Nephron (organoid): ENCODE results near the gene NEU3.

Experiments used
- H3K27ac Mint-ChIP-seq, 3 experiments: 2 replicates each; pipeline ENCODE4 v1.8.0; 2020; ENCODE audit warnings: mixed read lengths in 3 of 3, mild to moderate bottlenecking in 2 of 3, moderate library complexity in 1 of 3
- H3K27me3 Mint-ChIP-seq: 2 replicates; pipeline ENCODE4 v1.8.0; 2021; ENCODE audit warnings: low read depth, mild to moderate bottlenecking, moderate library complexity, mixed read lengths
- H3K36me3 Mint-ChIP-seq: 2 replicates; pipeline ENCODE4 v1.8.0; 2020; ENCODE audit warnings: low read depth, mixed read lengths
- H3K4me1 Mint-ChIP-seq: 2 replicates; pipeline ENCODE4 v1.8.0; 2020; ENCODE audit warnings: mixed read lengths
- H3K4me3 Mint-ChIP-seq, 3 experiments: 2 replicates each; pipeline ENCODE4 v1.8.0; 2020; ENCODE audit warnings: mild to moderate bottlenecking in 3 of 3, mixed read lengths in 3 of 3, moderate library complexity in 2 of 3
- H3K9me3 Mint-ChIP-seq: 2 replicates; pipeline ENCODE4 v1.8.0; 2020; ENCODE audit warnings: mixed read lengths
- CTCF ChIP-seq, 3 experiments: fragments of 200-600 bp; sonication (generic); IDR thresholded peaks; one replicate each; pipeline ENCODE4 v1.5.0; 2021; ENCODE audit warnings: antibody characterized with exemption in 3 of 3; ENCODE audit not compliant: unreplicated experiment in 3 of 3

The NEU3 gene

DNA sequence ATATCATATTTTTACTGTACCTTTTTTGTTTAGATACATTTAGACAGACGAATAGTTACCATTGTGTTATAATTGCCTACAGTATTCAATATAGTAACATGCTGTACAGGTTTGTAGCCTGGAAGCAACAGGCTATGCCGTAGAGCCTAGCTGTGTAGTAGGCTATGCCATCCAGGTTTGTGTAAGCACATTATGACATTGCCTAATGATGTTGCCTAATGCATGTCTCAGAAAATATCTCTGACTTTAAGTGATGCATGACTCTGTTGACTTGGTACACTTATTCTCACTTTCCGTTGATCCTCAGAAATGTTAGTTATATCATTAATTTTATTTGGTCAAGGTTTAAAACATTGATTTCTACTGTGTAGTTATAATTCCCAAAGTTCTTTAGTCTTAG, 68.1 kb downstream of the NEU3 start:
- H3K4me1 Mint-ChIP-seq = no peaks in the 10 kb centered on the region
- no peak overlapping the region for H3K27ac Mint-ChIP-seq
- peaks cover 14% of the 10 kb centered on the region for H3K9me3 Mint-ChIP-seq
- no peak for TF ChIP-seq CTCF (IDR thresholded peaks at IDR 0.05; ENCODE audit: unreplicated experiment in 3 of 3)
- no peak overlapping the region for H3K4me3 Mint-ChIP-seq
- H3K36me3 Mint-ChIP-seq = no peaks in the 10 kb centered on the region
- no peaks in the 10 kb centered on the region for H3K27me3 Mint-ChIP-seq

- Mint-ChIP-seq H3K27me3 (no peaks in the 10 kb centered on the region), H3K27ac (no peak overlapping the region), H3K9me3 (no peaks in the 10 kb centered on the region), H3K4me3 (no peak overlapping the region), H3K4me1 (no peaks in the 10 kb centered on the region), H3K36me3 (no peaks in the 10 kb centered on the region)
- TF ChIP-seq CTCF (IDR thresholded peaks at IDR 0.05; ENCODE audit: unreplicated experiment in 3 of 3) = no peak
Observed at GRCh38 chr11:75059299-75059698, 70.6 kb downstream of the NEU3 start.

GRCh38 chr11:75063741-75064314, 75.1 kb downstream of the NEU3 start:
- Mint-ChIP-seq H3K36me3 (no peaks in the 10 kb centered on the region), H3K4me1 (no peaks in the 10 kb centered on the region), H3K27ac (no peak overlapping the region), H3K27me3 (peaks cover 3% of the 10 kb centered on the region), H3K9me3 (no peaks in the 10 kb centered on the region), H3K4me3 (no peak overlapping the region)
- no peak for TF ChIP-seq CTCF (IDR thresholded peaks at IDR 0.05; ENCODE audit: unreplicated experiment in 3 of 3)

- Mint-ChIP-seq H3K36me3 (no peaks in the 10 kb centered on the region), H3K27me3 (peaks cover 5% of the 10 kb centered on the region), H3K4me1 (no peaks in the 10 kb centered on the region), H3K27ac (no peak overlapping the region), H3K9me3 (no peaks in the 10 kb centered on the region), H3K4me3 (no peak overlapping the region)
- TF ChIP-seq CTCF (IDR thresholded peaks at IDR 0.05; ENCODE audit: unreplicated experiment in 3 of 3) = no peak
Observed at GRCh38 chr11:75066061-75066460, 77.3 kb downstream of the NEU3 start.
